EL (cell line): ENCODE data around the gene MRM2.

Experiments
- DNase-seq: peaks from one replicate; pipeline ENCODE4 v3.0.0-alpha.2; 2016

The MRM2 gene

DNA sequence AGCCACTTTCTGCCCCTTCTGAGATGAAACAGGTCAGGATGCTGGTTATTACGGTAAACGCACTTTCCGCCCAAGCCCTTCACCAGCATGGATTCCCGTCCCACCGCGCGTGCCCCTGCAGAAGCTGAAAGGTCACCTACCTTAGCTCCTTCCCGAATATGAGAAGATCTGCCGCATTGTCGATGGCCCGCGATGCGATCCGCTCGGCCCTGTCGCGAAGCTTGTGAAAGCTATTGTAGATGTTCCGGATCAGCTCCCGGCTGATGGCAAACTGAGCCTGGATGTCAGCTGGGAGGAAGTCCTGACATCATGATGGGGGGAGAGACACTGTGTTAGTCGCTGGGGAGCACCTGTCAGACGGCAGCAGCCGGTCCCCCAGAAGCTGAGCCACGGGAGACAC lies 22.2 kb upstream of the MRM2 start:
- no peak for DNase-seq

DNA sequence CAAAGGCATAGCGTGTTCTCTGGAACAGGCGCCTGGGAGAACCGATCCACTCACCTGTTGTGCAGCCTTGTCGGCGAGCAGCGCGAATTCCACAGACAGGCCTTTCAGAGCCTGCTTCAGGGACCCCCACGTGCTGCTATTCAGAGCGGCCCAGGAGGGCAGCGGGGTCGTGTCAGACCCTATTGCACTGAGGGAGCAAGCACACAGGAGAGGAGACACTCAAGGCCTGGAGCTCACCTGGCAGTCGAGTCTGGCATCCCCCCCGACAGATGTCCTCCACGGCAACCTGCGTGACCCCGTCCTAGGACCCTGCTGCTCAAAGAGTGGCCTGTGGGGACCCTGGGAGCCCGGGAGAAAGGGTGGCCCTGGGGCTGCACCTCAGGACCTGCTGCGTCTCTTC lies 21.2 kb upstream of the MRM2 start:
- DNase-seq, result no peak

- DNase-seq, result no peak
Measured at GRCh38 chr7:2261611-2262010, 19.6 kb upstream of the MRM2 start.

- peak; percentile 34 for DNase-seq
Measured at GRCh38 chr7:2260820-2261219, 18.8 kb upstream of the MRM2 start.

GRCh38 chr7:2259480-2259879 lies 17.5 kb upstream of the MRM2 start:
- no peak for DNase-seq

GRCh38 chr7:2258661-2259365 lies 16.8 kb upstream of the MRM2 start:
- no peak for DNase-seq

GRCh38 chr7:2257651-2258050 lies 15.6 kb upstream of the MRM2 start:
- no peak for DNase-seq

- no peak for DNase-seq
Measured at GRCh38 chr7:2257046-2257551, 15.1 kb upstream of the MRM2 start.

DNA sequence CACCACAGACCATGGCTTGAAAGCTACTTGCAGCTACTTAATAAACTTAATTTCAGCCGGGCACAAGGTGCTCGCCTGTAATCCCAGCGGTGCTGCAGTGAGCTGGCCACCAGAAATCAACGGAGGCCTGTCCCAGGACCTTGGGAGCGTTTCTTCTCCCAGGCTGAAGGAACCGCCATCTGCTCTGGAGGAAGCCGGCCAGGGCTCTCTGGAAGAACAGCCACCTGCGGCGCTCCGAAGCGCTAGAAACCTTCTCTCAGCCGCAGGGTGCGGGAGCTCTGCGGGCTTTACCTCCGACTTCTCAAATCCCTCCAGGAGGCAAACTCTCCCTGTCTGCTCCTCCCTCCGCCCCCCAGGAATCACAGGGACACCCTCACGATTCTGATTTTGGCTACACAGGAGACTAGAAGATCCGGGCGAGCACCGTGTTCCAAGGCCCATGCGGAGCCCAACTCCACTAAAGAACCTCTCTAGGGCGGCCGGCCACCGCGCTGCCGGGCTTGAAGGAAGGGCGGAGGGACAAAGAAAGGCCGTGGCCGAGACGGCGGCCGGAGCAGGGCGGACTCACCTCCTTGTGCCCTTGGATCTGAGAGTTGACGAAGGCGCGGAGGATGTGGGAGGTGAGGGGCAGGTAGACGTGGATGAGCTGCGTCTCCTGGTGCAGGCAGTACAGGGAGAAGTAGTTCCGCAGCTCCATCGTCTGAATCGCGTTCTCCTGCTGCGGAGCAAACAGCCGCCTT lies 14.5 kb upstream of the MRM2 start:
- DNase-seq, result no peak

DNA sequence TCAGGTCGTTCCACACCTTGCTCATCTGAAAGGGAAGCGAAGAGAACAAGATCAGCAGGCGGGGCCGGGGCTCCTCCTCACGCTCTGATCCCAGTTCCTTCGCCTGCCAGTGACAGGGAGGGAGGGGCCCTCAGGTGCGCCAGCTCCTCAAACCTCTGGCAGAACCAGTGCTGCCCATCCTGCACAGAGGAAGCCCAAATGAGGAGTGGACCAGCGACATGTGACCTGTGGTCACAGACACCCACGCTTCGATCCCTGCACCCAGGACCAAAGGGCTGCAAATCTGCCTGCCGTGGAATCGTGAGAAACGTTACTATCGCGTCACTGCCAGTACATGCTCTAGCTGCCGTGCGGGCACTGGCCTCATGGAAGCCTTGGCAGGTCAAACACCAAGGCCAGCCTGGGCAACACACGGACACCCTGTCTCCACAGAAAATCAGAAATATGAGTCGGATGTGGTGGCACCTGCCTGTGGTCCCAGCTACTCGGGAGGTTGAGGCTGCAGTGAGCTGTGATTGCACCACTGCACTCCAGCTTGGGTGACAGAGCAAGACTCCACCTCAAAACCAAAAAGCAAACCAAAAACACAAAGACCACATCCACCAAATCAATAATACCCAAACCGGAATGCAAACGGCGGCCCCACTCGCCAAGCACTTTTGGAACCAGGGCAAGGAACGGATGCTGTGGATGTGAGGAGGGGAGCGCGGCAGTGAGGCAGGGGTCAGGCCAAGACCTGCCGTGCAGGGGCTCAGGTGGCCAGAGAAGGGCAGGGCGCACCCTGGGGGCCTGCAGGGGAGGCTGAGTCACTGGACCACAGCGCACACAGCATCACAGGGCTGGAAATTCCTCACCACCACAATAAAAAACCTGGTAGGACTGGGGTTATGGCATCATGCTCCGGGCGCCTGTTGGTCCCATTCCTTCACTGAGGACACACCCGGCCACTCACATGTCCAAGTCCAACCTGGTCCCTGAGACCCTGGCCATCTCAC lies 13.4 kb upstream of the MRM2 start:
- peak; percentile 23 for DNase-seq

DNA sequence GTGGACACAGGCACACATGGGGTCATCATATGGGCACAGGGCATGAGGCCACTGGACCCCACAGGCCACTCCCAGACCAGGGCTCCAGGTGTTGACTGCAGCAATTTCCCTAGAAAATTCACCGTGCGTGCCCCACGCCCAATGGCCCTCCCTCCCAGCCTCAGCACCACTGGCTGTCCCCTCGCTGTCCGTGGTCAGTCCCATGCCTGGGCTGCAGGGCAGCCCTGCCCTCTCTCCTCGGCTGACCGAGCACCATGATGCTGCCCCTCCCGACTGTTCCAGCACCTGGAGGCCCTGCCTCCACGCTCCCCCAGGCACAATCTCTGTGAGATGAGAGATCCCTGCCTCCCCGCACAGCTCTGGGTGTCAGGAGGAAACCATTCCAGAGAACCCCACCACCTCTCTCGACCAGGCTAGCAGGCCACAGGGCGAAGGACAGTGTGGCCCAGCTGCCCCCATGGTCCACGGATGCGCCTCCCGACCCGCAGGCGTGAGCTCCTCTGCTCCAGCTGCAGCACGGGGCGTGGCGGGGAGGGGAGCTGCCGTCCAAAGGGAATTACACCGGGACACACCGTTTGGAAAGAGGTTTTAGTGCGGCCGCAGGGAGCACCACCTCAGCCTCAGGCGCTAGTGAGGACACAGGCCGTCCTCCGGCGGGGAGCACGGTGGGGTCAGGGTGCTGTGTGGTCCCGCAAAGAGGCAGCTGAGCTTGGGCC lies 12.6 kb upstream of the MRM2 start:
- DNase-seq, result no peak

- DNase-seq, result no peak
Measured at GRCh38 chr7:2253525-2254244, 11.7 kb upstream of the MRM2 start.

DNA sequence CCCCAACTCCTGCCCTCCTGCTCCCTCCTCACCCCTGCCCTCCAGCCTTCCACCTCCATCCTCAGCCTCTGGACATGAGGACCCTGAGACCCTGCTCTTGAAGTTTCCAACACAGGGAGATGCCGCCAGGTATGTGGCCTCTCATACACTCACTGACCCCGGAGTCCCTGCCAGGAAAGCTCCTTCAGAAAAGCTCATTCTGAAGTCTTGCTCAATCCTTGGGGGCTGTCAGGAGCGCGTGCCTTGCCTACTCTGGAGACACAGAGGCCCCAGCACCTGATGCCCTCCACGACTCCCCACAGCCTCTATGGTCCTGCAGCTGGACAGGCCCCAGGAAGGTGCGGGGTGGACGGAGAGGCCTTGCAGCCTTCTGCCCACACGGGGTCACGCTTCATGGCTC lies 11.0 kb upstream of the MRM2 start:
- no peak for DNase-seq

- no peak for DNase-seq
Measured at GRCh38 chr7:2251841-2252771, 10.1 kb upstream of the MRM2 start.

DNA sequence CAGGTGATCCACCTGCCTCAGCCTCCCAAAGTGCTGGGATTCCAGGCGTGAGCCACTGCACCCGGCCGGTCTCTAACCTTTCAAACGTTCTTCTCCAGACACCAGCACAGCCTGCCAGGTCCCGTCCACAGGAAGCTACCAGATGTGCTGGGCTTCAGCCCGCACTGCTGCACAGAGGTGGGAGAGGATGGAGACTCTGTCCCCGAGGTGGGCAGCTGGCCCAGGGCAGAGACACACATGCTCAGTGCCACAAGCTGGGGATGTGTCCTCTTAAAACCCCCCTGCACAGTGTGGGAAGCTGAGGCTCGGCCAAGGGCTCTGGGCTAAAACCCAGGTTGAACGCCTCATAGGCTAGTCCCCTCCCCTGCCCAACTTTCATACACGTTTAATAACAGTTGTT lies 9.4 kb upstream of the MRM2 start:
- no peak for DNase-seq

DNA sequence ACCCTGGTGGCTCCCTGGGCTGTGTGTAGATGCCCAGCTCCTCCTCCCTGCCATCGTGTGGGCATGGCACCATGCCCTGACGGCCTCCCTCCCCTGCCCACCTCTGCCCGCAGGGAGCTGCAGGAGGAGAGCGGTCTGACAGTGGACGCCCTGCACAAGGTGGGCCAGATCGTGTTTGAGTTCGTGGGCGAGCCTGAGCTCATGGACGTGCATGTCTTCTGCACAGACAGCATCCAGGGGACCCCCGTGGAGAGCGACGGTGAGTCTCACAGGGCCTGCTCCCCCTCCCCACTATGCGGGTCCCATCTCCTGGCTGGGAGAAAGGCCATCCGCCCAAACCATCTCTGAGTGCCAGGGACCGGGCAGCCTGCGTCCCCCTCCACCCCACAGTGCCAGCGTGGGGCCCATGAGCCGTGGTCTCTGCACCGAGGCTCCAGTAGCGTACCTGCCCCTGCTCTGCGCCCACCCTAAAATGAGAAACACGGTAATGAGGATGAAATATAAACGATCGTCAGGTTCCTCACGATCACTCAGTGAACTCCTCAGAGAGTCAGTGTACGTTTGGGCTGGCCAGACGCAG lies 7.8 kb upstream of the MRM2 start:
- no peak for DNase-seq

DNA sequence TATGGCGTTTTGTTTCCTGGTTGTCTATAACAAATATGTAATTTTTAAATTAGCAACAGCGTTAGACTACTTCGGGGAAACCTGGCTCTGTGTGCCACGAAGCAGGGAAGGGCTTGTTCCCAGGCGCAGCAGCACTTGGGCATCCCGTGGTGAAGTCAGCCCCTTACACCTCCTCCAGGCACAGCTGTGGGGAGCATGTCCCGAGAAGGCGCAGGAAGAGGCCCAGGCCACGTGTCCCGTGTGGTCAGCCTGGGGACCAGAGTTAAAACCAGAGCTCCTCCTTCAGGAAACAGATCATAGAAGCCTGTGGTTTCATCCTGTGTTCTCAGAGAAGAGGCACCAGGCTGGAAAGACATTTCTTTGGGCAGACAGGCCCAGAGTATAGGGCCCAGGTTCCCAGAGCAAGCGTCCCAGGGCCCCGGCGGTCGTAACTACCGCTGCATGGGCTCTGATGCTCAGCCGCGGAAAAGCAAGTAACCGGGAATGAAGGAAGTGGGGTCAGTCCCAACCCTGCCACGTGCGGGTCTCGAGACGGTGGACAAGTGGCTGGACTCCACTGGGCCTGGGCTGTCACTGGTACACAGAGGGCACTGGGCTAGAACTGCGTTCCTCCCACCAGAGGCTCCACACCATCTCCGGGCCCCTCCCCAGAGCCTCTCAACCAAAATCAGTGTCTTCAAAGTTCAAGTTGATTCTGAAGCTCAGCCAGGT lies 7.1 kb upstream of the MRM2 start:
- peak; percentile 96 for DNase-seq

- DNase-seq, result peak; percentile 23
Measured at GRCh38 chr7:2247141-2247995, 5.4 kb upstream of the MRM2 start.
